Lower leg skin (tissue), 3 donors: Measurements from ENCODE around the gene CNOT10.

Experiments
- CTCF ChIP-seq, 3 donors: fragments of 450-650 bp; IDR thresholded peaks; one replicate each; pipeline ENCODE4 v1.5.1; 2016; ENCODE audit warnings: antibody characterized with exemption in 3 of 3, mild to moderate bottlenecking in 3 of 3, moderate library complexity in 2 of 3
- POLR2A ChIP-seq, 2 donors: fragments of 450-650 bp; IDR thresholded peaks; one replicate each; pipeline ENCODE4 v1.6.1; 2016 to 2017; ENCODE audit warnings: antibody characterized with exemption in 2 of 2, mild to moderate bottlenecking in 1 of 2, moderate library complexity in 1 of 2

DNA sequence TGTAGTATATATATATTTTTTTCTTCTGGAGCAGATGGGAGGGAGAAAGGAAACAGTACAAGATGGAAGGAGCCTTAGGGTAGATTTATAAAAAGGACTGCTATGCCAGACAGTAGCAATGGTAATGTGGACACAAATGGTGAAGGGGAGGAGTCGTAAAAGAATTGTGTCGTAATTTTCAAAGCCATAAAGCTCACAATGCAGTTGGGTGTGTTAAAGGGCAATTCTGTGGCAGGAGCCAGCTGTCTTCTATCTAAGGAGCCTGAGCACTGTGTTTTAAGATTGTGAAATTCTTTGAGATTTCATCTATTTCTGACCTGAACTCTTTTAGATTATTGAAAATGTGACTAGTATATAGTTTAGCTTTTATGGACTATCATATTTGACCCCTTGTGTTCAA is 58.9 kb downstream of the CNOT10 start:
- no peak for TF ChIP-seq CTCF (IDR thresholded peaks at IDR 0.05)
- no peak for TF ChIP-seq POLR2A (IDR thresholded peaks at IDR 0.05)
